ENCODE measurements around the gene FAM98C. TPM values are rescaled to one million over a fixed set of nuclear protein-coding genes. Genes with fewer than 3 reads are reported as not detected.

Gene FAM98C
- total RNA-seq, 2 experiments from 2014 or later, result 21.9 to 31.1 TPM

- intact Hi-C loops (cut with micrococcal nuclease; ENCODE audit: unreplicated experiment), result no loop called here
- CTCF ChIA-PET (ENCODE audit: unreplicated experiment), result no interaction called here
Measured at GRCh38 chr19:38440592-38440991, 37.7 kb downstream of the FAM98C start.

DNA sequence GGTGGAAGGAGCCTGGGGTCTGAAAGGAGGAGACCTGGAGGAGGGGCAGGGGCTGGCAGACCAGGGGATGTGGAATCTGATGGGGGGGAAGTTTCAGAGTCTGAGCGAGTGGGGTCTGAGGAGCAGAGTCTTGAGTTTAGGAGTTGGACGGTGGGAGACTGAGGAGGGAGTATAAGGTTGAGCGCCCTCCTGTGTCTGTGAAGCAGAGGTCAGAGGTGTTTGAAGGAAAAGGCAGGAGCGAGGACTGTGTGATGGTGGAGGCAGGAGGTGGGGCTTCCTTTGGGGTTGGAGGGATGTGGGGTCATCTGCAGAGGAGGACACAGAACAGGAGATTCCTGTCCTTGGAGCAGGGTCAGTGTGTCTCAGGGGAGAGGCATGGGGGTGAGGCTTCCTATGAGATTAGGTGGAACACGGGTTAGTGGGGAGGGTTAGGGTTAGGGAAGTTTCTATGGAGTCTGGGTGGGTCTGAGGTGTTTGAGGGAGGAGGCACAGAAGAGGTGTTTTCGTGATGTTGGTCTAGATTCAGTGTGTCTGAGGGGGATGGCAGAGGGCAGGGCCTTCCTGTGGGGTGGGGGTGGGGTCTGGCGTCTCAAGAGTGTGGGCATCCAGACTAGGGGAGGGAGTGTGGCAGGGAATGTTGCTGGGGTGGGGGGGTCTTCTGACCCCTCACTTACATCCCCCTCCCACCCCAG, 38.9 kb downstream of the FAM98C start:
- no peaks in the 10 kb centered on the region for H3K9me3 ChIP-seq (ENCODE audit: low read length)
- no peak overlapping the region for H3K27ac ChIP-seq (ENCODE audit: low read depth, low read length, poor library complexity, severe bottlenecking)
- POLR2A ChIA-PET, result no interaction called here
- CTCF ChIA-PET (ENCODE audit: unreplicated experiment), result no interaction called here
- no peak for TF ChIP-seq EZH2phosphoT487 (IDR thresholded peaks at IDR 0.05; ENCODE audit: borderline replicate concordance, low read depth, low read length)
- TF ChIP-seq, protein P1, sequence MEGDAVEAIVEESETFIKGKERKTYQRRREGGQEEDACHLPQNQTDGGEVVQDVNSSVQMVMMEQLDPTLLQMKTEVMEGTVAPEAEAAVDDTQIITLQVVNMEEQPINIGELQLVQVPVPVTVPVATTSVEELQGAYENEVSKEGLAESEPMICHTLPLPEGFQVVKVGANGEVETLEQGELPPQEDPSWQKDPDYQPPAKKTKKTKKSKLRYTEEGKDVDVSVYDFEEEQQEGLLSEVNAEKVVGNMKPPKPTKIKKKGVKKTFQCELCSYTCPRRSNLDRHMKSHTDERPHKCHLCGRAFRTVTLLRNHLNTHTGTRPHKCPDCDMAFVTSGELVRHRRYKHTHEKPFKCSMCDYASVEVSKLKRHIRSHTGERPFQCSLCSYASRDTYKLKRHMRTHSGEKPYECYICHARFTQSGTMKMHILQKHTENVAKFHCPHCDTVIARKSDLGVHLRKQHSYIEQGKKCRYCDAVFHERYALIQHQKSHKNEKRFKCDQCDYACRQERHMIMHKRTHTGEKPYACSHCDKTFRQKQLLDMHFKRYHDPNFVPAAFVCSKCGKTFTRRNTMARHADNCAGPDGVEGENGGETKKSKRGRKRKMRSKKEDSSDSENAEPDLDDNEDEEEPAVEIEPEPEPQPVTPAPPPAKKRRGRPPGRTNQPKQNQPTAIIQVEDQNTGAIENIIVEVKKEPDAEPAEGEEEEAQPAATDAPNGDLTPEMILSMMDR (conservative IDR thresholded peaks at IDR 0.05; ENCODE audit: low read length), result peak; percentile 40
- H3K9me2 ChIP-seq (ENCODE audit: insufficient read depth, low read length), result no peaks in the 10 kb centered on the region
- H2AFZ ChIP-seq (ENCODE audit: low read length), result no peak overlapping the region
- no peaks in the 10 kb centered on the region for H3K79me2 ChIP-seq (ENCODE audit: insufficient read depth, low read depth, low read length)
- H3K4me1 ChIP-seq (ENCODE audit: insufficient read depth, low read length, poor library complexity, severe bottlenecking), result no peaks in the 10 kb centered on the region
- no peaks in the 10 kb centered on the region for H3K36me3 ChIP-seq (ENCODE audit: insufficient read depth, low read length)
- H3K4me2 ChIP-seq (ENCODE audit: low read length), result no peak overlapping the region
- no TSS peak for BruUV-seq (replicated peaks)
- H3K4me3 ChIP-seq (ENCODE audit: low read depth, low read length, poor library complexity, severe bottlenecking), result no peak overlapping the region
- intact Hi-C loops (cut with micrococcal nuclease; ENCODE audit: unreplicated experiment), result no loop called here
- no peaks in the 10 kb centered on the region for H4K20me1 ChIP-seq (ENCODE audit: insufficient read depth, low read length)
- peak; percentile 11 for DNase-seq (ENCODE audit: low spot score)

More at GRCh38 chr19:38440592-38440991, 37.7 kb downstream of the FAM98C start:
- Histone ChIP-seq H3K79me2 (ENCODE audit: insufficient read depth, low read depth, low read length) (no peaks in the 10 kb centered on the region), H3K9me2 (ENCODE audit: insufficient read depth, low read length) (no peaks in the 10 kb centered on the region), H2AFZ (ENCODE audit: low read length) (no peak overlapping the region), H3K4me2 (ENCODE audit: low read length) (no peak overlapping the region), H3K4me1 (ENCODE audit: insufficient read depth, low read length, poor library complexity, severe bottlenecking) (no peaks in the 10 kb centered on the region), H3K4me3 (ENCODE audit: low read depth, low read length, poor library complexity, severe bottlenecking) (no peak overlapping the region), H4K20me1 (ENCODE audit: insufficient read depth, low read length) (no peaks in the 10 kb centered on the region), H3K27ac (ENCODE audit: low read depth, low read length, poor library complexity, severe bottlenecking) (no peak overlapping the region), H3K36me3 (ENCODE audit: insufficient read depth, low read length) (no peaks in the 10 kb centered on the region), H3K9me3 (ENCODE audit: low read length) (no peaks in the 10 kb centered on the region)
- no TSS peak for BruUV-seq (replicated peaks)
- POLR2A ChIA-PET, result no interaction called here
- TF ChIP-seq, protein P1 (conservative IDR thresholded peaks at IDR 0.05; ENCODE audit: low read length), result no peak
- DNase-seq (ENCODE audit: low spot score), result no peak

GRCh38 chr19:38442736-38443135, 39.8 kb downstream of the FAM98C start:
- TF ChIP-seq, protein P1 (conservative IDR thresholded peaks at IDR 0.05; ENCODE audit: low read length), result no peak
- no peak for TF ChIP-seq EZH2phosphoT487 (IDR thresholded peaks at IDR 0.05; ENCODE audit: borderline replicate concordance, low read depth, low read length)
- H3K79me2 ChIP-seq (ENCODE audit: insufficient read depth, low read depth, low read length), result no peaks in the 10 kb centered on the region
- no peaks in the 10 kb centered on the region for H4K20me1 ChIP-seq (ENCODE audit: insufficient read depth, low read length)
- no peaks in the 10 kb centered on the region for H3K36me3 ChIP-seq (ENCODE audit: insufficient read depth, low read length)
- H3K27ac ChIP-seq (ENCODE audit: low read depth, low read length, poor library complexity, severe bottlenecking), result no peak overlapping the region
- DNase-seq (ENCODE audit: low spot score), result no peak
- no peak overlapping the region for H3K4me2 ChIP-seq (ENCODE audit: low read length)
- H3K9me3 ChIP-seq (ENCODE audit: low read length), result no peaks in the 10 kb centered on the region
- BruUV-seq (replicated peaks), result no TSS peak
- ChIA-PET CTCF (ENCODE audit: unreplicated experiment) (no interaction called here), POLR2A (no interaction called here)
- H2AFZ ChIP-seq (ENCODE audit: low read length), result no peak overlapping the region
- H3K4me1 ChIP-seq (ENCODE audit: insufficient read depth, low read length, poor library complexity, severe bottlenecking), result no peaks in the 10 kb centered on the region
- intact Hi-C loops (cut with micrococcal nuclease; ENCODE audit: unreplicated experiment), result no loop called here
- no peaks in the 10 kb centered on the region for H3K9me2 ChIP-seq (ENCODE audit: insufficient read depth, low read length)
- H3K4me3 ChIP-seq (ENCODE audit: low read depth, low read length, poor library complexity, severe bottlenecking), result no peak overlapping the region

All from OCI-LY7 (cell line).